ENCODE measurements around the gene KCNC4.

The KCNC4 gene

GRCh38 chr1:110173466-110174105 lies 36.5 kb upstream of the KCNC4 start:
- no peak overlapping the region for H3K27ac ChIP-seq (ENCODE audit: low read depth, low read length)
- H3K27me3 ChIP-seq (ENCODE audit: insufficient read depth, low read length): no peaks in the 10 kb centered on the region
- peaks cover 8% of the 10 kb centered on the region; the same call in 1 of the 2 replicates for H3K4me1 ChIP-seq (ENCODE audit: insufficient read depth, low read length)
- no peaks in the 10 kb centered on the region for H3K9me3 ChIP-seq (ENCODE audit: insufficient read depth, low read depth, low read length)
- WGBS: 52% methylated on average over 15 of the region's 15 CpGs
- no peak overlapping the region for H3K9ac ChIP-seq (ENCODE audit: low read depth, low read length)
- no peak overlapping the region for H3K4me3 ChIP-seq (ENCODE audit: low read length)
- no peaks in the 10 kb centered on the region for H3K36me3 ChIP-seq (ENCODE audit: insufficient read depth, low read length)

DNA sequence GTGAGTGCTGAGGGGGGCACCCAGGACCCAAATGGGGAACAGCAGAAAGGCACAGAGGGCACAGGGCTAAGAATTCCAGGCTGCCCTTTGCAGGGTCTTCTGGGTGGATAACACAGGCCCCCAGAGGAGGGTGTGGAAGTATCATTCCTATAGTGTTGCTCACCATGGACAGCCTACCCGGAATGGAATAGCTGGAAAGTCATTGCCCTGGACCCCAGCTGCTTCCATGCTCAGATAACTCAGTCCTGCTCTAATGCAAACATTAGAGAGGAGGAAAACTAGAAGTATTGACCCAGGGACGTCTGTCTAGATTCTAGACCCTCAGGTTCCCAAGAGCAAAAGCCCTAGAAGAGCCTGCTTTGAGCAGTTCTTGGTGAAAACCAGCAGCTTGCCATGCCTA lies 35.2 kb upstream of the KCNC4 start:
- Histone ChIP-seq H3K9me3 (ENCODE audit: insufficient read depth, low read depth, low read length) (no peaks in the 10 kb centered on the region), H3K27me3 (ENCODE audit: insufficient read depth, low read length) (no peaks in the 10 kb centered on the region), H3K27ac (ENCODE audit: low read depth, low read length) (no peak overlapping the region), H3K4me3 (ENCODE audit: low read length) (no peak overlapping the region), H3K9ac (ENCODE audit: low read depth, low read length) (no peak overlapping the region), H3K36me3 (ENCODE audit: insufficient read depth, low read length) (no peaks in the 10 kb centered on the region), H3K4me1 (ENCODE audit: insufficient read depth, low read length) (peaks cover 8% of the 10 kb centered on the region; the same call in 1 of the 2 replicates)
- WGBS: 77% methylated on average over 2 of the region's 2 CpGs

- no peaks in the 10 kb centered on the region for H3K36me3 ChIP-seq (ENCODE audit: insufficient read depth, low read length)
- no peak overlapping the region for H3K4me3 ChIP-seq (ENCODE audit: low read length)
- H3K9me3 ChIP-seq (ENCODE audit: insufficient read depth, low read depth, low read length): no peaks in the 10 kb centered on the region
- peaks cover 8% of the 10 kb centered on the region; the same call in 1 of the 2 replicates for H3K4me1 ChIP-seq (ENCODE audit: insufficient read depth, low read length)
- no peaks in the 10 kb centered on the region for H3K27me3 ChIP-seq (ENCODE audit: insufficient read depth, low read length)
- 92% methylated on average over 9 of the region's 9 CpGs for WGBS
- no peak overlapping the region for H3K9ac ChIP-seq (ENCODE audit: low read depth, low read length)
- H3K27ac ChIP-seq (ENCODE audit: low read depth, low read length): no peak overlapping the region
These were observed 33.7 kb upstream of the KCNC4 start for GRCh38 chr1:110176299-110176956.

GRCh38 chr1:110177775-110178174 lies 32.3 kb upstream of the KCNC4 start:
- Histone ChIP-seq H3K9ac (ENCODE audit: low read depth, low read length) (no peak overlapping the region), H3K27me3 (ENCODE audit: insufficient read depth, low read length) (no peaks in the 10 kb centered on the region), H3K9me3 (ENCODE audit: insufficient read depth, low read depth, low read length) (no peaks in the 10 kb centered on the region), H3K27ac (ENCODE audit: low read depth, low read length) (no peak overlapping the region), H3K36me3 (ENCODE audit: insufficient read depth, low read length) (no peaks in the 10 kb centered on the region), H3K4me3 (ENCODE audit: low read length) (no peak overlapping the region), H3K4me1 (ENCODE audit: insufficient read depth, low read length) (peaks cover 8% of the 10 kb centered on the region; the same call in 1 of the 2 replicates)
- 90% methylated on average over 3 of the region's 4 CpGs for WGBS

DNA sequence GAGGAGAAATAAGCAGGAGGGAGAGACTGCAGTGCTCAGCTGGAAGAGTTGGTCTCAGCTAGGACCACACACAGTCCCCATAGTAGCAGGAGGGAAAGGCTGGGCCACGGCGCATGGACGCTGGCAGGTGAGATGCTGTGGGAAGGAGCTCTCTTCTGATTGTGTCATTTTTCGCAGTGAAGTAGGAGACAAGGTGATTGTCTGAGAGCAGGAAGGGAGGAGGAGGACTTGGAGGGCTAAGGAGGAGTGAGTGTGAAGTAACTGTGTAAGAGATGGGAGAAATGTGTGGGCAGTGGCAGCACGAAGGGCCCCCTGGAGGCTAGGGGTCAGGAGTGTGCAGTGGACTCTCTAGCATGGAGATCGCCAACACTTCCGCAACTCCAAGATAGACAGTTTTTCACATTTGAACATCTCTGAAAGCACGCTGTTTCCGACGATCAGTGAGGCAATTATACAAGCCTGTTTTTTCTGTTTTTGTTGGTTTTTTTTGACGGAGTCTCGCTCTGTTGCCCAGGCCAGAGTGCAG lies 26.4 kb upstream of the KCNC4 start:
- WGBS: 93% methylated on average over 12 of the region's 12 CpGs
- no peak overlapping the region for H3K27ac ChIP-seq (ENCODE audit: low read depth, low read length)
- no peak overlapping the region for H3K4me3 ChIP-seq (ENCODE audit: low read length)
- peaks cover 3% of the 10 kb centered on the region for H3K4me1 ChIP-seq (ENCODE audit: insufficient read depth, low read length)
- no peak overlapping the region for H3K9ac ChIP-seq (ENCODE audit: low read depth, low read length)
- H3K9me3 ChIP-seq (ENCODE audit: insufficient read depth, low read depth, low read length): no peaks in the 10 kb centered on the region
- no peaks in the 10 kb centered on the region for H3K27me3 ChIP-seq (ENCODE audit: insufficient read depth, low read length)
- no peaks in the 10 kb centered on the region for H3K36me3 ChIP-seq (ENCODE audit: insufficient read depth, low read length)

- H3K9me3 ChIP-seq (ENCODE audit: insufficient read depth, low read depth, low read length): no peaks in the 10 kb centered on the region
- H3K4me1 ChIP-seq (ENCODE audit: insufficient read depth, low read length): peaks cover 3% of the 10 kb centered on the region
- H3K27ac ChIP-seq (ENCODE audit: low read depth, low read length): no peak overlapping the region
- WGBS: 92% methylated on average over 5 of the region's 5 CpGs
- no peak overlapping the region for H3K4me3 ChIP-seq (ENCODE audit: low read length)
- no peaks in the 10 kb centered on the region for H3K36me3 ChIP-seq (ENCODE audit: insufficient read depth, low read length)
- H3K27me3 ChIP-seq (ENCODE audit: insufficient read depth, low read length): no peaks in the 10 kb centered on the region
- no peak overlapping the region for H3K9ac ChIP-seq (ENCODE audit: low read depth, low read length)
These were observed 25.7 kb upstream of the KCNC4 start for GRCh38 chr1:110184446-110184845.

DNA sequence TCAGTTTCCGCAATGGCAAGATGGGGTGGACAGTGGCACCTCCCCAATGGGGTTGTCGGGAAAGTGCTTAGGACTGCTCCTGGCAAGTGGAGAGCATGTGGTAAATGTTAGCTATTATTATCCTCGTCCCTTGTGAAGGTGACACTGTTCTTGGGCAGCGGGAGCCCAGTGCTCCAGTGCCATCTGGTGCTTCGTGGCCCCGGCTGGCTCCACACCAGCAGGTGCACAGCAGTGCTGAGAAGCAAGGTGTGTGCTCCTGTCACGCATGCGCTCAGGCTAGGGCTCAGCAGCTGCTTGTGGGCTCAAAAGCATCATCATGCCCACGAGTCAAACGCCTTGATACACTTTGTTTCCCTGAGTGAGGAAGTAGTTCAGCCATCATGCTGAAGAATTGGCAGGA lies 24.9 kb upstream of the KCNC4 start:
- H3K9ac ChIP-seq (ENCODE audit: low read depth, low read length): no peak overlapping the region
- H3K27ac ChIP-seq (ENCODE audit: low read depth, low read length): no peak overlapping the region
- WGBS: 89% methylated on average over 10 of the region's 10 CpGs
- peaks cover 3% of the 10 kb centered on the region for H3K4me1 ChIP-seq (ENCODE audit: insufficient read depth, low read length)
- H3K27me3 ChIP-seq (ENCODE audit: insufficient read depth, low read length): no peaks in the 10 kb centered on the region
- no peak overlapping the region for H3K4me3 ChIP-seq (ENCODE audit: low read length)
- no peaks in the 10 kb centered on the region for H3K36me3 ChIP-seq (ENCODE audit: insufficient read depth, low read length)
- H3K9me3 ChIP-seq (ENCODE audit: insufficient read depth, low read depth, low read length): no peaks in the 10 kb centered on the region

DNA sequence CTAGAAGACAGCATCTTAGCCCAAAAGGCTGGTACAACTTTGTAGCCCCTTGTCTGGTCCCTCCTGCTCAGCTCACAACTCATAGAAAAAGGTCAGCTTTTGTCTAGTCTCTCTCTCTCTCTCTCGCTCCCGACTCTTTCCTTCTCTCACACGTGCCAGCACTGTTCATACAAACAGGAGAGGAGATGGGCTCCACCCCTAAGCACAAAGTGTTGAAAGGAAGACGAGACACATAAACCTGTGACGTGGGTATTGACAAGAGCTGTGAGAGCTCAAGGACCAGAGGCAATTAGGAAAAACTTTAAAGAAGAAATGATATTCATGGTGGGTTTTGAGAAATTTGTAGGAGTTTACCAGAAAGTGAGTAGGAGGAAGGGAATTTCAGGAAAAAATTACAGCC lies 23.6 kb upstream of the KCNC4 start:
- Histone ChIP-seq H3K4me3 (ENCODE audit: low read length) (no peak overlapping the region), H3K4me1 (ENCODE audit: insufficient read depth, low read length) (peaks cover 3% of the 10 kb centered on the region), H3K36me3 (ENCODE audit: insufficient read depth, low read length) (no peaks in the 10 kb centered on the region), H3K27ac (ENCODE audit: low read depth, low read length) (no peak overlapping the region), H3K9ac (ENCODE audit: low read depth, low read length) (no peak overlapping the region), H3K9me3 (ENCODE audit: insufficient read depth, low read depth, low read length) (no peaks in the 10 kb centered on the region), H3K27me3 (ENCODE audit: insufficient read depth, low read length) (no peaks in the 10 kb centered on the region)
- 63% methylated on average over 5 of the region's 5 CpGs for WGBS

DNA sequence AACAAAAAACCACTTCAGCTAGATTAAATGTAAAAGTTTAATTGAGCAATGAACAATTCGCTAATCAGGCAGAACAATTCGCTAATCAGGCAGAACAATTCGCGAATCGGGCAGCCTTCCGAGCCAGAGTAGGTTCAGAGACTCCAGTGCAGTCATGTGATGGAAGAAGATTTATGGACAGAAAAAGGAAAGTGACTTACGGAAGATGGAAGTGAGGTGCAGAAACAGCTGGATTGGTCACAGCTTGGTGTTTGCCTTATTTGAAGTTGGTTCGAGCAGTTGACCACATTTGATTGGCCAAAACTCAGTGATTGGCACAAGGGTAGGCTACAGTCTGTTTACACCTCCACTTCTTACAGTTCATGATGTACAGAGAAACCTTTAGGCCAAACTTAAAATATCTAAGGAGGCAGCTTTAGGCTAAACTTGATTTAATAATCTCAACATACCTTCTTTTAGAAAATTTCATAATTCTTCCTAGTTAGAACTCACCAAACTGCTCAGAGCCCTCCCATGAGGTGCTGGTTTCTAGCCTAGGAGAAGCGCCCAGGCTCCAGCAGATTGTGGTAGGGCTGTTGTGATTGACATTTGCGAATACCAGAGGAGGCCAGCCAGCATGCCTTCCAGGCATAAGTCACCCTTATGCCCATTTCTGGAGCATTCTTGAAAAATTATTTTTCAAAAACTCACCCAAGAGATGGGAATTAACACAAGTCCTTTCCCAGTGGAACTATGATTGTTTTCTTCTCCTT lies 22.8 kb upstream of the KCNC4 start:
- H3K4me1 ChIP-seq (ENCODE audit: insufficient read depth, low read length): peaks cover 3% of the 10 kb centered on the region
- no peak overlapping the region for H3K9ac ChIP-seq (ENCODE audit: low read depth, low read length)
- H3K27me3 ChIP-seq (ENCODE audit: insufficient read depth, low read length): no peaks in the 10 kb centered on the region
- H3K36me3 ChIP-seq (ENCODE audit: insufficient read depth, low read length): no peaks in the 10 kb centered on the region
- no peak overlapping the region for H3K27ac ChIP-seq (ENCODE audit: low read depth, low read length)
- H3K4me3 ChIP-seq (ENCODE audit: low read length): no peak overlapping the region
- 82% methylated on average over 10 of the region's 10 CpGs for WGBS
- H3K9me3 ChIP-seq (ENCODE audit: insufficient read depth, low read depth, low read length): no peaks in the 10 kb centered on the region

- Histone ChIP-seq H3K36me3 (ENCODE audit: insufficient read depth, low read length) (no peaks in the 10 kb centered on the region), H3K4me1 (ENCODE audit: insufficient read depth, low read length) (peaks cover 3% of the 10 kb centered on the region), H3K9me3 (ENCODE audit: insufficient read depth, low read depth, low read length) (no peaks in the 10 kb centered on the region), H3K4me3 (ENCODE audit: low read length) (no peak overlapping the region), H3K9ac (ENCODE audit: low read depth, low read length) (no peak overlapping the region), H3K27ac (ENCODE audit: low read depth, low read length) (no peak overlapping the region), H3K27me3 (ENCODE audit: insufficient read depth, low read length) (no peaks in the 10 kb centered on the region)
- WGBS: 79% methylated on average over 4 of the region's 6 CpGs
These were observed 22.0 kb upstream of the KCNC4 start for GRCh38 chr1:110188035-110188618.

- WGBS: 91% methylated on average over 6 of the region's 6 CpGs
- Histone ChIP-seq H3K4me3 (ENCODE audit: low read length) (no peak overlapping the region), H3K4me1 (ENCODE audit: insufficient read depth, low read length) (peaks cover 3% of the 10 kb centered on the region)
These were observed 20.9 kb upstream of the KCNC4 start for GRCh38 chr1:110189181-110189580.

More at GRCh38 chr1:110189181-110189580, 20.9 kb upstream of the KCNC4 start:
- Histone ChIP-seq H3K27me3 (ENCODE audit: insufficient read depth, low read length) (no peaks in the 10 kb centered on the region), H3K9ac (ENCODE audit: low read depth, low read length) (no peak overlapping the region), H3K9me3 (ENCODE audit: insufficient read depth, low read depth, low read length) (no peaks in the 10 kb centered on the region), H3K27ac (ENCODE audit: low read depth, low read length) (no peak overlapping the region), H3K36me3 (ENCODE audit: insufficient read depth, low read length) (no peaks in the 10 kb centered on the region)

Measured in HUES64 (cell line).